ENCODE results near the gene LAPTM5. TPM values are rescaled to one million over a fixed set of nuclear protein-coding genes. Genes with fewer than 3 reads are reported as not detected.

LAPTM5 gene
- total RNA-seq, 3 donors from 2014 or later: 41.3 to 130 (median 70.1) TPM

- TF ChIP-seq CTCF (IDR thresholded peaks at IDR 0.05) (no peak), POLR2A (IDR thresholded peaks at IDR 0.05) (no peak), POLR2AphosphoS5 (IDR thresholded peaks at IDR 0.05) (no peak)
- H3K27me3 ChIP-seq: no peaks in the 10 kb centered on the region
- H3K36me3 ChIP-seq: no peaks in the 10 kb centered on the region
Measured at GRCh38 chr1:30731109-30731805, 26.3 kb downstream of the LAPTM5 start.

GRCh38 chr1:30730346-30731108 lies 27.0 kb downstream of the LAPTM5 start:
- no peak overlapping the region for H3K4me3 ChIP-seq
- no peaks in the 10 kb centered on the region for H3K36me3 ChIP-seq
- H3K27ac ChIP-seq: no peak overlapping the region
- H3K4me1 ChIP-seq: no peaks in the 10 kb centered on the region
- no peak for TF ChIP-seq POLR2A (IDR thresholded peaks at IDR 0.05)
- TF ChIP-seq POLR2AphosphoS5 (IDR thresholded peaks at IDR 0.05): no peak
- no peak for TF ChIP-seq CTCF (IDR thresholded peaks at IDR 0.05)
- no peak for DNase-seq (ENCODE audit: low spot score in 2 of 2)
- no peaks in the 10 kb centered on the region for H3K27me3 ChIP-seq
- intact Hi-C loops (cut with DNase I; ENCODE audit: low total_unique reads): no loop called here
- H3K9me3 ChIP-seq: no peaks in the 10 kb centered on the region

More at GRCh38 chr1:30731109-30731805, 26.3 kb downstream of the LAPTM5 start:
- Histone ChIP-seq H3K4me1 (no peaks in the 10 kb centered on the region), H3K4me3 (no peak overlapping the region), H3K9me3 (no peaks in the 10 kb centered on the region), H3K27ac (no peak overlapping the region)
- DNase-seq (ENCODE audit: low spot score in 2 of 2): no peak
- intact Hi-C loops (cut with DNase I; ENCODE audit: low total_unique reads): no loop called here

GRCh38 chr1:30729901-30730300 lies 27.7 kb downstream of the LAPTM5 start:
- H3K27ac ChIP-seq: no peak overlapping the region
- TF ChIP-seq POLR2AphosphoS5 (IDR thresholded peaks at IDR 0.05): no peak
- no peak for TF ChIP-seq CTCF (IDR thresholded peaks at IDR 0.05)
- no peak for TF ChIP-seq POLR2A (IDR thresholded peaks at IDR 0.05)
- intact Hi-C loops (cut with DNase I; ENCODE audit: low total_unique reads): no loop called here
- H3K9me3 ChIP-seq: no peaks in the 10 kb centered on the region
- H3K4me1 ChIP-seq: no peaks in the 10 kb centered on the region
- no peak for DNase-seq (ENCODE audit: low spot score in 2 of 2)
- H3K4me3 ChIP-seq: no peak overlapping the region
- no peaks in the 10 kb centered on the region for H3K36me3 ChIP-seq
- H3K27me3 ChIP-seq: no peaks in the 10 kb centered on the region

GRCh38 chr1:30728832-30729638 lies 28.5 kb downstream of the LAPTM5 start:
- no peak for TF ChIP-seq POLR2AphosphoS5 (IDR thresholded peaks at IDR 0.05)
- TF ChIP-seq POLR2A (IDR thresholded peaks at IDR 0.05): no peak
- TF ChIP-seq CTCF (IDR thresholded peaks at IDR 0.05): no peak
- Histone ChIP-seq H3K4me3 (no peak overlapping the region), H3K27me3 (no peaks in the 10 kb centered on the region), H3K36me3 (no peaks in the 10 kb centered on the region), H3K9me3 (no peaks in the 10 kb centered on the region), H3K27ac (no peak overlapping the region), H3K4me1 (no peaks in the 10 kb centered on the region)
- no peak for DNase-seq (ENCODE audit: low spot score in 2 of 2)
- intact Hi-C loops (cut with DNase I; ENCODE audit: low total_unique reads): no loop called here
